ENCODE results near the gene EOGT.

- TF ChIP-seq YY1 (IDR thresholded peaks at IDR 0.05; ENCODE audit: insufficient read depth, insufficient read length), result no peak
- no peak for TF ChIP-seq SUZ12 (IDR thresholded peaks at IDR 0.05; ENCODE audit: extremely low read depth, insufficient read depth, insufficient read length)
Observed at GRCh38 chr3:69058947-69059224, 45.4 kb upstream of the EOGT start.

All from NT2/D1 (cell line).